Keratinocyte (primary cell): Measurements from ENCODE around the gene LSM11. TPM values are rescaled to one million over a fixed set of nuclear protein-coding genes. Genes with fewer than 3 reads are reported as not detected.
A peak's percentile ranks its signal among the peaks of the same experiment; 100 is the strongest.

Experiments
- DNase-seq: peaks from one replicate; pipeline ENCODE4 v3.0.0-alpha.2; 2011; ENCODE audit warnings: low read depth, missing footprints, low spot score
- FAIRE-seq: peaks from 2 replicates; lab custom pipeline; 2011; peaks lifted over from hg19 to GRCh38; lab: Jason Lieb, UNC
- H2AFZ ChIP-seq: 2 replicates; pipeline ENCODE4 v1.6.0; 2012; ENCODE audit warnings: low read length, control low read depth, inconsistent platforms; ENCODE audit not compliant: control insufficient read depth
- H3K27ac ChIP-seq: 2 replicates; pipeline ENCODE4 v1.5.1; 2011; ENCODE audit warnings: low read length; ENCODE audit not compliant: control insufficient read depth, insufficient read depth
- H3K27me3 ChIP-seq: 3 replicates; pipeline ENCODE4 v1.6.0; 2011; ENCODE audit warnings: low read length; ENCODE audit not compliant: control insufficient read depth, insufficient read depth; ENCODE audit errors: extremely low read depth
- H3K36me3 ChIP-seq, 2 experiments: 2 replicates in 1 of 2; 3 replicates in 1 of 2; pipeline ENCODE4 v1.5.1; 2011; ENCODE audit warnings: low read length in 2 of 2, mild to moderate bottlenecking in 1 of 2; ENCODE audit not compliant: control insufficient read depth in 2 of 2, insufficient read depth in 2 of 2; ENCODE audit errors: extremely low read depth in 1 of 2
- H3K4me1 ChIP-seq: 3 replicates; pipeline ENCODE4 v1.5.1; 2011; ENCODE audit warnings: low read length; ENCODE audit not compliant: control insufficient read depth, insufficient read depth; ENCODE audit errors: extremely low read depth
- H3K4me2 ChIP-seq: 3 replicates; pipeline ENCODE4 v1.6.0; 2011; ENCODE audit warnings: low read depth, low read length; ENCODE audit not compliant: control insufficient read depth, insufficient read depth; ENCODE audit errors: extremely low read depth
- H3K4me3 ChIP-seq, 3 experiments: fragments of 200-600 bp in 1 of 3; sonication (generic) in 1 of 3; 2 replicates in 2 of 3; 3 replicates in 1 of 3; pipeline ENCODE4 v1.5.1; 2011 to 2016; ENCODE audit warnings: low read length in 3 of 3, mild to moderate bottlenecking in 3 of 3, control low read depth in 2 of 3, inconsistent platforms in 1 of 3, low read depth in 1 of 3, mixed read lengths in 1 of 3, mixed run types in 1 of 3, moderate library complexity in 1 of 3; ENCODE audit not compliant: control insufficient read depth in 2 of 3, insufficient read depth in 2 of 3; ENCODE audit errors: extremely low read depth in 1 of 3
- H3K79me2 ChIP-seq: 2 replicates; pipeline ENCODE4 v1.6.0; 2012; ENCODE audit warnings: low read length; ENCODE audit not compliant: control insufficient read depth, insufficient read depth
- H3K9ac ChIP-seq: 3 replicates; pipeline ENCODE4 v1.6.0; 2011; ENCODE audit warnings: low read length; ENCODE audit not compliant: control insufficient read depth, insufficient read depth; ENCODE audit errors: extremely low read depth
- H3K9me1 ChIP-seq: 3 replicates; pipeline ENCODE4 v1.6.0; 2011; ENCODE audit warnings: low read length; ENCODE audit not compliant: control insufficient read depth, insufficient read depth; ENCODE audit errors: extremely low read depth
- H3K9me3 ChIP-seq: 2 replicates; pipeline ENCODE4 v1.5.1; 2012; ENCODE audit warnings: low read depth, low read length; ENCODE audit not compliant: control insufficient read depth
- H4K20me1 ChIP-seq: 3 replicates; pipeline ENCODE4 v1.6.0; 2011; ENCODE audit warnings: low read length; ENCODE audit not compliant: control insufficient read depth, insufficient read depth; ENCODE audit errors: extremely low read depth
- CTCF ChIP-seq, 3 experiments: IDR thresholded peaks in 1 of 3; conservative IDR thresholded peaks in 1 of 3; optimal IDR thresholded peaks in 1 of 3; 2 replicates in 2 of 3; 3 replicates in 1 of 3; pipeline versions ENCODE3 to v1.5.1; 2011; ENCODE audit warnings: low read length in 3 of 3, mild to moderate bottlenecking in 3 of 3, moderate library complexity in 2 of 3, control low read depth in 1 of 3, inconsistent platforms in 1 of 3; ENCODE audit not compliant: insufficient read depth in 2 of 3; ENCODE audit errors: extremely low read depth in 1 of 3
- EZH2 ChIP-seq: IDR thresholded peaks from one replicate; pipeline ENCODE4 v1.6.1; 2012; ENCODE audit warnings: inconsistent platforms, mild to moderate bottlenecking, low read length, moderate library complexity
- dilution Hi-C: fragments of 300-500 bp; cut with MboI; formaldehyde crosslinking; loops from one replicate; pipeline ENCODE4 v1.7.0; 2020; ENCODE audit warnings: low sequenced_read_pairs; ENCODE audit not compliant: extremely low pct_ligation_motif_present
- polyA plus RNA-seq, 5 experiments: library from polyadenylated mRNA; depleted of rRNA in 3 of 5; stranded (reverse) in 3 of 5; stranded (forward) in 1 of 5; unstranded in 1 of 5; fragments of >200 nt; gene quantifications; 1 replicate in 1 of 5; 2 replicates in 3 of 5; 3 replicates in 1 of 5; pipeline versions ENCODE4 v1.2.1 to v1.2.3, GENCODE V29; 2011 to 2012; ENCODE audit warnings: missing spikeins in 2 of 5, low read depth in 1 of 5, low replicate concordance in 1 of 5

The LSM11 gene
- polyA plus RNA-seq, 1 donor (not counting 4 experiments of a cell fraction or from before 2014, with no cell fraction given): 2.7 TPM

- Histone ChIP-seq H3K4me3 (peak overlapping the region; percentile 63 to 79 (median 75)), H3K9ac (peak overlapping the region; percentile 77), H3K4me1 (peaks cover 11% of the 10 kb centered on the region), H3K36me3 (no peaks in the 10 kb centered on the region), H3K27ac (peak overlapping the region; percentile 5), H4K20me1 (no peaks in the 10 kb centered on the region), H2AFZ (peak overlapping the region; percentile 62), H3K79me2 (peaks cover 5% of the 10 kb centered on the region), H3K9me3 (no peaks in the 10 kb centered on the region), H3K27me3 (no peaks in the 10 kb centered on the region), H3K9me1 (no peaks in the 10 kb centered on the region), H3K4me2 (peak overlapping the region; percentile 87)
- TF ChIP-seq CTCF (optimal IDR thresholded peaks at IDR 0.05 in 1 of 3, IDR thresholded peaks at IDR 0.05 in 1 of 3, conservative IDR thresholded peaks at IDR 0.05 in 1 of 3; ENCODE audit: extremely low read depth in 1 of 3, insufficient read depth in 2 of 3, low read length in 3 of 3) (no peak), EZH2 (no peak)
- DNase-seq (no peak), FAIRE-seq (no peak)
- dilution Hi-C loops: no loop called here
Measured at GRCh38 chr5:157744051-157745011, 819 bp downstream of the LSM11 start.

GRCh38 chr5:157745041-157745456 lies 1.5 kb downstream of the LSM11 start:
- Histone ChIP-seq H4K20me1 (no peaks in the 10 kb centered on the region), H3K9me3 (no peaks in the 10 kb centered on the region), H3K36me3 (no peaks in the 10 kb centered on the region), H3K27ac (no peak overlapping the region), H3K4me1 (peaks cover 11% of the 10 kb centered on the region), H3K9me1 (no peaks in the 10 kb centered on the region), H3K79me2 (peaks cover 6% of the 10 kb centered on the region), H2AFZ (no peak overlapping the region), H3K4me2 (peak overlapping the region; percentile 87), H3K9ac (no peak overlapping the region), H3K27me3 (no peaks in the 10 kb centered on the region), H3K4me3 (peak overlapping the region in 2 of 3 experiments; percentile 75 to 79)
- DNase-seq (no peak), FAIRE-seq (no peak)
- dilution Hi-C loops: no loop called here
- TF ChIP-seq CTCF (optimal IDR thresholded peaks at IDR 0.05 in 1 of 3, IDR thresholded peaks at IDR 0.05 in 1 of 3, conservative IDR thresholded peaks at IDR 0.05 in 1 of 3; ENCODE audit: extremely low read depth in 1 of 3, insufficient read depth in 2 of 3, low read length in 3 of 3) (no peak), EZH2 (no peak)
